SU-DHL-6 (cell line): Measurements from ENCODE around the gene ARMC5.
"Not testable (repeated sequence)": the region's sequence is repeated elsewhere in the genome, so short reads cannot be mapped to it uniquely, and the experiment has no call there.

Source experiments
- H2AFZ ChIP-seq: fragments of 200-600 bp; sonication (generic); 2 replicates; pipeline ENCODE4 v1.6.1; 2014; ENCODE audit warnings: low read depth, mild to moderate bottlenecking, moderate library complexity, mixed read lengths, antibody characterized with exemption, low read length; ENCODE audit not compliant: severe bottlenecking
- H3F3A ChIP-seq: fragments of 200-600 bp; shearing (Covaris generic); 2 replicates; pipeline ENCODE4 v1.6.0; 2016; ENCODE audit warnings: antibody characterized with exemption, mild to moderate bottlenecking; ENCODE audit not compliant: insufficient read depth
- H3K27ac ChIP-seq: fragments of 200-600 bp; sonication (generic); 2 replicates; pipeline ENCODE4 v1.5.1; 2016; ENCODE audit warnings: low read depth, mild to moderate bottlenecking, low read length, moderate library complexity, mixed read lengths
- H3K27me3 ChIP-seq: fragments of 200-600 bp; sonication (generic), shearing (Covaris generic); 2 replicates; pipeline ENCODE4 v1.6.0; 2014; ENCODE audit warnings: mild to moderate bottlenecking, low read length
- H3K36me3 ChIP-seq: fragments of 200-600 bp; sonication (generic); 2 replicates; pipeline ENCODE4 v1.6.1; 2014; ENCODE audit warnings: mild to moderate bottlenecking, low read length, mixed read lengths
- H3K4me2 ChIP-seq: fragments of 300-600, 200-600 bp; shearing (Covaris generic), sonication (generic); 2 replicates; pipeline ENCODE4 v1.6.0; 2014; ENCODE audit warnings: low read length, low read depth, mild to moderate bottlenecking; ENCODE audit not compliant: poor library complexity, severe bottlenecking
- H3K4me3 ChIP-seq: fragments of 200-600 bp; sonication (generic); 2 replicates; pipeline ENCODE4 v1.5.1; 2014; ENCODE audit warnings: antibody characterized with exemption, low read length, mild to moderate bottlenecking, mixed read lengths; ENCODE audit not compliant: insufficient read depth, poor library complexity, severe bottlenecking
- H3K79me2 ChIP-seq: fragments of 200-600 bp; sonication (generic); 2 replicates; pipeline ENCODE4 v1.6.1; 2014; ENCODE audit warnings: mild to moderate bottlenecking, low read length, moderate library complexity; ENCODE audit not compliant: insufficient read depth
- H3K9ac ChIP-seq: fragments of 200-600 bp; sonication (generic); 2 replicates; pipeline ENCODE4 v1.7.0; 2014; ENCODE audit warnings: mild to moderate bottlenecking, low read length
- H3K9me2 ChIP-seq: fragments of 200-600 bp; sonication (generic); replicated peaks from 2 replicates; pipeline ENCODE4 v1.6.1; 2014; ENCODE audit warnings: low read length; ENCODE audit not compliant: insufficient read depth
- H3K9me3 ChIP-seq: fragments of 200-600 bp; sonication (generic); 2 replicates; pipeline ENCODE4 v1.6.1; 2014; ENCODE audit warnings: low read length, mixed read lengths; ENCODE audit not compliant: insufficient read depth
- H4K20me1 ChIP-seq: fragments of 200-600 bp; sonication (generic); 2 replicates; pipeline ENCODE4 v1.6.1; 2014; ENCODE audit warnings: low read depth, mild to moderate bottlenecking, antibody characterized with exemption, low read length, moderate library complexity, mixed read lengths
- EZH2phosphoT487 ChIP-seq: fragments of 200-600 bp; sonication (generic), shearing (Covaris generic); conservative IDR thresholded peaks from 2 replicates; pipeline ENCODE4 v1.6.1; 2018; ENCODE audit warnings: mild to moderate bottlenecking, antibody characterized with exemption, low read length, moderate library complexity, mixed read lengths
- TF ChIP-seq, protein P1 (sequence below): fragments of 200-600 bp; sonication (generic); IDR thresholded peaks from one replicate; pipeline ENCODE4 v1.5.1; 2017; ENCODE audit warnings: antibody characterized with exemption, mild to moderate bottlenecking, low read length, moderate library complexity; ENCODE audit not compliant: insufficient read depth, poor library complexity, severe bottlenecking

ARMC5 gene

DNA sequence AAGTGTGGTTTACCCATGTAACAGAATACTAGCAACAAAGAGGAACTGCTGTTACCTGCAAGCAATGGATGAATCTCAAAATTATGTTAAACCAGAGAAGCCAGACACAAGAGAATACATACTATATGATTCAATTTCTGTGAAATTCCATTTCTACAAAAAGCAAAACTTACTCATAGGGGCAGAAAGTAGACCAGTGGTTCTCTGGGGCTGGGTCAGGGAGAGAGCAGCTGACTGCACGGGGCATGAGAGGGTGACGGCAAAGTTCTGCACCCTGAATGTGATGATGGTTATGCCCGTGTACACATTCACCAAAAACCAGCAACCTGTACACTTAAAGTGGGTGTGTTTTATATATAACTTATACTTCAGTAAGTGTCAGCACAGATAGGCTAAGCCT is 19.8 kb upstream of the ARMC5 start:
- Histone ChIP-seq H3F3A (peaks cover 3% of the 10 kb centered on the region; the same call in 1 of the 2 replicates), H4K20me1 (no peaks in the 10 kb centered on the region), H3K27ac (no peak overlapping the region), H3K36me3 (no peaks in the 10 kb centered on the region), H3K9me3 (no peaks in the 10 kb centered on the region), H3K79me2 (no peaks in the 10 kb centered on the region), H3K9me2 (no peaks in the 10 kb centered on the region), H3K4me3 (no peak overlapping the region), H3K4me2 (peak overlapping the region; percentile 5), H3K9ac (no peak overlapping the region), H2AFZ (no peak overlapping the region), H3K27me3 (no peaks in the 10 kb centered on the region)
- no peak for TF ChIP-seq EZH2phosphoT487
- TF ChIP-seq, protein P1, sequence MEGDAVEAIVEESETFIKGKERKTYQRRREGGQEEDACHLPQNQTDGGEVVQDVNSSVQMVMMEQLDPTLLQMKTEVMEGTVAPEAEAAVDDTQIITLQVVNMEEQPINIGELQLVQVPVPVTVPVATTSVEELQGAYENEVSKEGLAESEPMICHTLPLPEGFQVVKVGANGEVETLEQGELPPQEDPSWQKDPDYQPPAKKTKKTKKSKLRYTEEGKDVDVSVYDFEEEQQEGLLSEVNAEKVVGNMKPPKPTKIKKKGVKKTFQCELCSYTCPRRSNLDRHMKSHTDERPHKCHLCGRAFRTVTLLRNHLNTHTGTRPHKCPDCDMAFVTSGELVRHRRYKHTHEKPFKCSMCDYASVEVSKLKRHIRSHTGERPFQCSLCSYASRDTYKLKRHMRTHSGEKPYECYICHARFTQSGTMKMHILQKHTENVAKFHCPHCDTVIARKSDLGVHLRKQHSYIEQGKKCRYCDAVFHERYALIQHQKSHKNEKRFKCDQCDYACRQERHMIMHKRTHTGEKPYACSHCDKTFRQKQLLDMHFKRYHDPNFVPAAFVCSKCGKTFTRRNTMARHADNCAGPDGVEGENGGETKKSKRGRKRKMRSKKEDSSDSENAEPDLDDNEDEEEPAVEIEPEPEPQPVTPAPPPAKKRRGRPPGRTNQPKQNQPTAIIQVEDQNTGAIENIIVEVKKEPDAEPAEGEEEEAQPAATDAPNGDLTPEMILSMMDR: no peak

DNA sequence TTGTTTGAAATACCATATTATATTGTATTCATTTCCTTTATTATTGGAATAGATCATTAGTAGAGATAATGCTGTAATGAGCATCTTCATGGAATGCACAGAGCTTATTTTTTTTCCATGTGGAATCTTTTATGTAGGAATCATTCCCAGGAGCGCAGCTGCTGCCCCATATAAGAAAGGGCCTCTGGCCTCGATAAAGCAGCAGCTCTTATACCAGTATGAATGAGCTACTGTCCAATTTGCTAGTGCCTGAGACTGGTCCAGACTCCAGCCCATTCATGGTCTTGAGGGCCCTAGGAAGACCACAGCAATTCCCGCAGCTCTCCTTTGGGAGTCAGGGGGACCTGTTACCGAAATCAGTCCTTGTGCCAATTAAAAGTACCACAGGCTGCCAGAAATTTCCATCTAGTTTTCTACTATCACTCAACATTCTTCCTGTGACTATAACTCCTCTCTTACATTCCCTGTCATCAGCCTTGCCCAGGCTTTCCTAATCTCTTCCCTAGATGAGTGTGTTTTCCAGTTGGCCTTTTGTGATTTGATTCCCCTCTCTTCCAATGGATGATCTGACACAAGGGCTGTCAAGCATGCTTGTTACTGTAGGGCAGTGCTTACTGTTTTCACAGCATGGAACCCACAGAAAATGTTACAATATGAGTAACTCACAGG is 18.7 kb upstream of the ARMC5 start:
- H3K9ac ChIP-seq: no peak overlapping the region
- no peaks in the 10 kb centered on the region for H3K36me3 ChIP-seq
- H3K9me2 ChIP-seq: no peaks in the 10 kb centered on the region
- H3K27ac ChIP-seq: no peak overlapping the region
- H3K27me3 ChIP-seq: no peaks in the 10 kb centered on the region
- no peak overlapping the region for H3K4me2 ChIP-seq
- peaks cover 3% of the 10 kb centered on the region; the same call in 1 of the 2 replicates for H3F3A ChIP-seq
- no peak overlapping the region for H3K4me3 ChIP-seq
- H3K79me2 ChIP-seq: no peaks in the 10 kb centered on the region
- no peaks in the 10 kb centered on the region for H3K9me3 ChIP-seq
- TF ChIP-seq, protein P1: no peak
- no peak for TF ChIP-seq EZH2phosphoT487
- H4K20me1 ChIP-seq: no peaks in the 10 kb centered on the region
- H2AFZ ChIP-seq: no peak overlapping the region

DNA sequence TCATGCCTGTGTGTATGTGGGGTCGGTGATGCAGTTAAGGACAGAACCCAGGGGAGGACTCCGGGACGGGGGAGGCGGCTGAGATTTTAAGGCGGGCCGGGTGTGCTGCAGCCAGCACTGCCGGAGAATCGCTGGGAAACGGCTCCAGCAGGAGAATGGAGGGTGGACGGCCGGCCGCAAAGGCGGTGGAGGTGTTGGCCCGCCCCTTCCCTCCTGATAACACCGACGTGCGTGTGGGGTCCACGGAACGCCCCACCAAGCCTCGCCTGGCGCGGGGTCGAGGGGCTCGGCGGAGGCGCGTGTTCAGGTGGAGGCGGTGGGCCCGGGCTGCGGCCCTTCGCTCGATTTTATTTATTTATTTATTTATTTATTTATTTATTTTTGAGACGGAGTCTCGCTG is 17.3 kb upstream of the ARMC5 start:
- no peaks in the 10 kb centered on the region for H3K9me3 ChIP-seq
- H3K27ac ChIP-seq: no peak overlapping the region
- H4K20me1 ChIP-seq: no peaks in the 10 kb centered on the region
- no peak overlapping the region for H3K4me3 ChIP-seq
- no peak overlapping the region for H2AFZ ChIP-seq
- no peak for TF ChIP-seq EZH2phosphoT487
- TF ChIP-seq, protein P1: no peak
- no peaks in the 10 kb centered on the region for H3K36me3 ChIP-seq
- no peaks in the 10 kb centered on the region for H3K9me2 ChIP-seq
- H3K9ac ChIP-seq: no peak overlapping the region
- no peaks in the 10 kb centered on the region for H3K79me2 ChIP-seq
- no peaks in the 10 kb centered on the region for H3K27me3 ChIP-seq
- peaks cover 3% of the 10 kb centered on the region; the same call in 1 of the 2 replicates for H3F3A ChIP-seq
- no peak overlapping the region for H3K4me2 ChIP-seq

DNA sequence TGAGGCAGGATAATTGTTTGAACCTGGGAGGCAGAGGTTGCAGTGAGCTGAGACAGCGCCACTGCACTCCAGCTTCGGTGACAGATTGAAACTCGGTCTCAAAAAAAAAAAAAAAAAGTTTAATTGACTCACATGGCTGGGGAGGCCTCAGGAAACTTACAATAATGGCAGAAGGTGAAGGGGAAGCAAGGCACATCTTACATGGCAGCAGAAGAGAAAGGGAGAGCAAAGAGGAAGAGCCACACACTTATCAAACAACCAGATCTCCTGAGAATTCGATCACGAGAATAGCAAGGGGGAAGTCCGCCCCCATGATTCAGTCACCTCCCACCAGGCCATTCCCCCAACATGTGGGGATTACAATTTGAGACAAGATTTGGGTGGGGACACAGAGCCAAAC is 13.4 kb upstream of the ARMC5 start:
- H3K36me3 ChIP-seq, H3K4me3 ChIP-seq, H3F3A ChIP-seq, H3K27ac ChIP-seq, H3K9me2 ChIP-seq, H3K27me3 ChIP-seq, H4K20me1 ChIP-seq, H3K9me3 ChIP-seq, H2AFZ ChIP-seq, H3K9ac ChIP-seq, H3K79me2 ChIP-seq, H3K4me2 ChIP-seq: not testable (repeated sequence)
